T47D (cell line): Measurements from ENCODE around the gene CHMP4B.

Experiments used
- DNase-seq, 2 experiments: peaks; one replicate each; pipeline versions ENCODE4 v3.0.0 to v3.0.0-alpha.2; 2011 to 2012; ENCODE audit warnings: low read depth in 1 of 2, low spot score in 1 of 2
- JUND ChIP-seq: IDR thresholded peaks from 2 replicates; pipeline ENCODE4 v1.6.1; 2012; ENCODE audit warnings: low read depth
- in situ Hi-C: cut with HindIII; loops from 2 replicates; pipeline ENCODE4 v1.10.0; 2016; ENCODE audit warnings: low sequenced_read_pairs, low pct_unique_long_range_greater_than_20kb

Gene CHMP4B

GRCh38 chr20:33793011-33793931 is 17.9 kb upstream of the CHMP4B start:
- TF ChIP-seq JUND = no peak
- DNase-seq = no peak
- in situ Hi-C loops = no loop called here

GRCh38 chr20:33796263-33796906 is 14.8 kb upstream of the CHMP4B start:
- TF ChIP-seq JUND = no peak
- peak; percentile 85 to 97 for DNase-seq
- in situ Hi-C loops = no loop called here

DNA sequence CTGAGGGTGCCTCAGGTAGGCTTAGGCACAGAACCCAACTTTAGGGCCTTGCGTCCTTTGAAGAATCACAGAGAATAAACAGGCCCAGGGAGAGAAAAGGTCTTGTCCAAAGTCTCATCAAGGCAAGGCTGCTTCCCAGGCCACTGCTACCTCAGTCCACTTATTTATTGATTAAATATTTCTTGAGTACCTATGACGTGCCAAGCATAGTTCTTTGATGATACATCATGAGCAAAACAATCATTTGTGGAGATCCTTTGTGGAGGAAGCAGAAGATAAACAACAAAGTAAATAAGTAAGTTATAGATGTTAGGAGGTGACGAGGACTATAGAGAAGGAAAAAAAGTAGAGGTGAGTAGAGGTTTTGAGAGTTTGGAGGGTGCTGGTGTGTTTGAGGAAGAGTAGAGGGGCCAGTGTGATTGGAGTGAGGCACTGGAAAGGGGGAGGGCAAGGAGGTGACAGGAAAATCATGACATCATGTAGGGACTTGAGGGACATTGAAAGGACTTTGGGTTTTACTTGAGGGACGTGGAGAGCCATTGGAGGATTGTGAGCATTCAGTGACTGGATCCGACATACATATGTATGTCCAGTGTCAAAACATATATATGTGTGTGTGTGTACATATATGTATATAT is 14.1 kb upstream of the CHMP4B start:
- TF ChIP-seq JUND = no peak
- in situ Hi-C loops = no loop called here
- DNase-seq = peak; percentile 54 to 79

GRCh38 chr20:33798444-33798843 is 12.7 kb upstream of the CHMP4B start:
- TF ChIP-seq JUND = no peak
- in situ Hi-C loops = no loop called here

GRCh38 chr20:33803921-33804337 is 7.2 kb upstream of the CHMP4B start:
- DNase-seq = no peak
- in situ Hi-C loops = no loop called here
- no peak for TF ChIP-seq JUND

More at GRCh38 chr20:33798444-33798843, 12.7 kb upstream of the CHMP4B start:
- no peak for DNase-seq

DNA sequence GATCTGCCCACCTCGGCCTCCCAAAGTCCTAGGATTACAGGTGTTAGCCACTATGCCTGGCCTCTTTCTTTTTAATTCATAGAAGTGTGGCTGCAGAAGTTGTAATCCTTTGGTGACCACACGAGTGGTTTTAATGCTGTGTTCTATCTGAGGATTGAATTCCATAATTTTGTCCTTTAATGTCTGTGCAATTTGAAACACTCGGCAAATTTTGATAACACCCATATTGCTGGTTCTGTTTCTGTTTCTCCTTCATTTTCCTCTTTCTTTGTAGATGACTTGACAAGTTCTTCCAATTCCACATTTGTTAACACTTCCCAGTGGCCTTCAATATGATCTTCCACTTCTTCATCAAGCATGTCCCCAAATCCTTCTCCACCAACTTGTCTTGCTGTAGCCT is 2.8 kb upstream of the CHMP4B start:
- no peak for TF ChIP-seq JUND
- no peak for DNase-seq
- in situ Hi-C loops = no loop called here

DNA sequence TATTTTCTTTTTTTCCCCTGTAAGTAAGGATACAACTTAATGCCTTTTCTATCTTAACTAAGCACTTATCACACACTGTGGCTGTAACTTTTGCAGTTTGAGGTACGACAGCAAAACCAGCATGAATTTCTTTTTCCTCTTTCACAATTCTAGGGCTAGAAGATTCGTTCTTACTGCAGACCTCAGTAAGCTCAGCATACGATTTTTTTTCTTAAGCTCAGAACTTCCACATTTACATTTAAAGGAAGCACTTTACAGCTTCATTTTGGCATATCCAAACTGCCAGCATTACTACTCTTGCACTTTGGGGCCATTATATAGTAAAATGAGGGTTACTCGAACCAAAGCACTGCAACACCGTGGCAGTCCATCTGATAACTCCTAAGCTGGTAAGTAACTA is 889 bp upstream of the CHMP4B start:
- no peak for DNase-seq
- in situ Hi-C loops = no loop called here
- no peak for TF ChIP-seq JUND

DNA sequence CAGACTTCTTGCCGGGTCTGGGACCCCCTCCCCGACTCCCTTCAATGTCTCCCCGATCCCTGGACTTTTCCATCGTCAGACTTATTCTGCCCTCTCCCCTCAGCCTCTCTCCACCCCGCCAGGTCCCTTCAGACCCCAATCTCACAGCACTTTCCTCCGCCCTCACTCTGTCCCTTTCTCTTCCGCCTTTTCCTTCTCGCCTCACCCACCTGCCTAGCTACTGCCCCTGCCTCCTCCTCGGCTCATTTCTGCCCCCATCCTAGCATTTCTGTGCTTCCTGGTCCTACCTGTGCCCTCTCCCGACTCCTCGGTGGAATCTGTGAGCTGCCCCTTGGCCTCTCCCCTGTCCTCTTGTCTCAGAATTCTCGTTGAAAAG is 616 bp downstream of the CHMP4B start:
- in situ Hi-C loops = no loop called here
- TF ChIP-seq JUND = no peak
- DNase-seq = peak in 1 of 2 experiments; percentile 23

- no peak for TF ChIP-seq JUND
- DNase-seq = peak in 1 of 2 experiments; percentile 39
- in situ Hi-C loops = no loop called here
Observed at GRCh38 chr20:33812152-33812849, 1.2 kb downstream of the CHMP4B start.

DNA sequence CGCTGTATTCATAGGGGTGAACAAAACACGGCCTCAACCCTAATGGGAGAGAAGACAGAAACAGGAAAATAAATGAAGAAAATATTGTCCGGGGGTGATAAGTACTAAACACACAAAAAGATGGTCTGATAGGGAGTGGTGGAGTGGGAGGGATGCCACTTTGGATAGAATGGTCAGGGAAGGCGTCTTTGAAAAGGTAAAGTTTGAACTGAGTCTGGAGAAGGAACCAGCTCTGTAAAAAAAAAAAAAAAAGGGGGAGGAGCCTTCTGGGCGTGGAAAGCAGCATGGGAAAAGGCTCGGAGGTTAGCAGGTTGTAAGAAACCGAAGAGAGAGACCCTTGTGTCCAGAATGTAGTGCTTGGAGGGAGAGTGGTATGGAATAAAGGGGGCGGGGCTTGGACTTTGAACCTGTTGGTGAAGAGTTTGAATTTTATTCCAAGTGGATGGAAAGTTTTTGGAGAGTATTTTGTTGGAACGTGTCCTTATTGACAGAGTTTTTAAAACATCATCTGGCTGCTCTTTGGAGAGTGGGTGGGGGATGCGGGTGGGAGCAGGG is 1.8 kb downstream of the CHMP4B start:
- peak; percentile 56 to 57 for DNase-seq
- in situ Hi-C loops = no loop called here
- TF ChIP-seq JUND = no peak

DNA sequence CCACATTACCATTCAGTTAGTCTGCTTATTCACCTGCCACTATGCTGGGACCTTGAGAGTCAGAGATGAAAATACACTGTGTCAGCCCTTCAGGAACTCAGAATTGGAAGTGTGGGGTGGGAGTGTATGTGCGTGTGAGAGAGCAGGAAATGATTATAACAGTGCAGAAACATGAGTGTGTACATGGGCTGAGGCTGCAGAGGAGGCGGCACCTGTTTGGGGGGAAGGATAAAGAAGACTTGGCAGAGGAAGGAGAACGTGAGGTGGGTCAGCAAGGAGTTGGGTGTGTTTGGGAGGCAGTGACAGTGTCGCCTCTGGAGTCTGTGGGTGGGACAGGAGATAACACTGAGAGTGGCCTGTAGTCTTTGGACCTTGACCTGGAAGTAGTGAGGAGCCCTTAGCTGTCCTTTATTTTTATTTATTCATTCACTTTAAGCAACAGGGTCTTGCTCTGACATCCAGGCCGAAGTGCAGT is 3.1 kb downstream of the CHMP4B start:
- no peak for TF ChIP-seq JUND
- in situ Hi-C loops = no loop called here
- DNase-seq = no peak

- peak in 1 of 2 experiments; percentile 59 for DNase-seq
- in situ Hi-C loops = no loop called here
- no peak for TF ChIP-seq JUND
Observed at GRCh38 chr20:33815671-33816070, 4.5 kb downstream of the CHMP4B start.
